GM12874 (cell line): Measurements from ENCODE around the gene ERV3-1.

ENCODE experiments used
- TF ChIP-seq, protein P1 (sequence below): IDR thresholded peaks from 2 replicates; pipeline ENCODE4 v1.5.1; 2011; ENCODE audit warnings: low read depth, mild to moderate bottlenecking, control low read depth, low read length, moderate library complexity; ENCODE audit not compliant: insufficient read depth

ERV3-1 gene

GRCh38 chr7:64945503-64946175 lies 60.8 kb downstream of the ERV3-1 start:
- TF ChIP-seq, protein P1, sequence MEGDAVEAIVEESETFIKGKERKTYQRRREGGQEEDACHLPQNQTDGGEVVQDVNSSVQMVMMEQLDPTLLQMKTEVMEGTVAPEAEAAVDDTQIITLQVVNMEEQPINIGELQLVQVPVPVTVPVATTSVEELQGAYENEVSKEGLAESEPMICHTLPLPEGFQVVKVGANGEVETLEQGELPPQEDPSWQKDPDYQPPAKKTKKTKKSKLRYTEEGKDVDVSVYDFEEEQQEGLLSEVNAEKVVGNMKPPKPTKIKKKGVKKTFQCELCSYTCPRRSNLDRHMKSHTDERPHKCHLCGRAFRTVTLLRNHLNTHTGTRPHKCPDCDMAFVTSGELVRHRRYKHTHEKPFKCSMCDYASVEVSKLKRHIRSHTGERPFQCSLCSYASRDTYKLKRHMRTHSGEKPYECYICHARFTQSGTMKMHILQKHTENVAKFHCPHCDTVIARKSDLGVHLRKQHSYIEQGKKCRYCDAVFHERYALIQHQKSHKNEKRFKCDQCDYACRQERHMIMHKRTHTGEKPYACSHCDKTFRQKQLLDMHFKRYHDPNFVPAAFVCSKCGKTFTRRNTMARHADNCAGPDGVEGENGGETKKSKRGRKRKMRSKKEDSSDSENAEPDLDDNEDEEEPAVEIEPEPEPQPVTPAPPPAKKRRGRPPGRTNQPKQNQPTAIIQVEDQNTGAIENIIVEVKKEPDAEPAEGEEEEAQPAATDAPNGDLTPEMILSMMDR = no peak
